GM18858 (cell line): ENCODE measurements around the gene PTMS.
"Not testable (repeated sequence)": the region's sequence is repeated elsewhere in the genome, so short reads cannot be mapped to it uniquely, and the experiment has no call there.

Experiments used
- ATAC-seq: cut with Tn5 transposase; IDR thresholded peaks from one replicate; pipeline ENCODE4 v1.9.1; 2021; ENCODE audit not compliant: unreplicated experiment

The PTMS gene

GRCh38 chr12:6765634-6766581, at the start of gene PTMS:
PTMS (plus strand) TSS chr12:6766363; CDS start chr12:6766706, 343 bp downstream.
- ATAC-seq, result no peak

- ATAC-seq, result no peak
These were observed 49.2 kb upstream of the PTMS start for GRCh38 chr12:6716874-6717437.

GRCh38 chr12:6722863-6723262, 43.3 kb upstream of the PTMS start:
- ATAC-seq, result no peak

GRCh38 chr12:6723607-6724408, 42.4 kb upstream of the PTMS start, which contains the start of gene COPS7A:
COPS7A (plus strand) TSS chr12:6724046; CDS start chr12:6724657, 611 bp downstream.
- peak; percentile 69 for ATAC-seq

GRCh38 chr12:6724409-6724797, 41.8 kb upstream of the PTMS start:
- peak; percentile 20 for ATAC-seq

GRCh38 chr12:6725350-6725749, 40.8 kb upstream of the PTMS start:
- ATAC-seq, result no peak

- ATAC-seq, result no peak
These were observed 37.0 kb upstream of the PTMS start for GRCh38 chr12:6729186-6729585.

GRCh38 chr12:6730169-6730568, 36.0 kb upstream of the PTMS start:
- no peak for ATAC-seq

GRCh38 chr12:6734506-6735387, 31.4 kb upstream of the PTMS start:
- ATAC-seq, result no peak

- ATAC-seq, result no peak
These were observed 30.5 kb upstream of the PTMS start for GRCh38 chr12:6735448-6736191.

- no peak for ATAC-seq
These were observed 29.4 kb upstream of the PTMS start for GRCh38 chr12:6736754-6737153.

GRCh38 chr12:6742080-6742479, 24.1 kb upstream of the PTMS start:
- not testable (repeated sequence) for ATAC-seq

GRCh38 chr12:6742834-6743233, 23.3 kb upstream of the PTMS start:
- ATAC-seq, result no peak

- ATAC-seq, result not testable (repeated sequence)
These were observed 22.9 kb upstream of the PTMS start for GRCh38 chr12:6743300-6743699.

GRCh38 chr12:6745741-6746525, 20.2 kb upstream of the PTMS start:
- ATAC-seq, result no peak

- ATAC-seq, result no peak
These were observed 18.9 kb upstream of the PTMS start for GRCh38 chr12:6747216-6747615.

- ATAC-seq, result no peak
These were observed 17.4 kb upstream of the PTMS start for GRCh38 chr12:6748761-6749160.

GRCh38 chr12:6750506-6750905, 15.7 kb upstream of the PTMS start:
- no peak for ATAC-seq

GRCh38 chr12:6751767-6752166, 14.4 kb upstream of the PTMS start:
- no peak for ATAC-seq
